ENCODE measurements around the gene ENAH. TPM values are rescaled to one million over a fixed set of nuclear protein-coding genes. Genes with fewer than 3 reads are reported as not detected.

The ENAH gene
- polyA plus RNA-seq, 2 donors, result 6.7 to 6.9 TPM

DNA sequence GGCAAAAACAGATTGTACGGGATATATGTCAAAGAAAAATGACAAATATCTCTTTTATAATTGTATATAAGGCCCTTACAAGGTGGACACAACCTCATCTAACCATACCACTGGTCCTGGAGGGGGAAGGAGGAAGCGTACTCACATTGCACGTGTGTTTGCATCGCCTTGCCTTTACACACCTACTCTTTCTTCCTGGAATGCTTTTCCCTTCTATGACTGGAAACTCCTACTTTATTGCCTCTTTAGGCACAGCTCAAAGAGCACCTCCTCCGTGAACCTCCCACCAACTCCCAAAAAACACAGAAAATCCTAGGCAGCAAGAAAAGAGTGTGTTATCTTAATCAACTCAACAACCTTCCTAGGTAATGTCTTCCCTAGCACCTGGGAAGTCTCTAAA lies 125.3 kb downstream of the ENAH start:
- Histone ChIP-seq H3K4me3 (ENCODE audit: low read depth in 1 of 2, low read length in 2 of 2) (no peak overlapping the region), H3K27ac (ENCODE audit: low read depth in 2 of 2, low read length in 1 of 2) (no peak overlapping the region), H3K9me3 (ENCODE audit: control insufficient read depth in 2 of 2, insufficient read depth in 1 of 2, low read depth in 1 of 2, low read length in 1 of 2) (no peaks in the 10 kb centered on the region), H3K4me1 (ENCODE audit: control insufficient read depth in 2 of 2, insufficient read depth in 2 of 2, low read length in 1 of 2) (no peaks in the 10 kb centered on the region), H3K27me3 (ENCODE audit: control insufficient read depth in 1 of 2, insufficient read depth in 2 of 2, low read length in 2 of 2) (no peaks in the 10 kb centered on the region), H3K36me3 (ENCODE audit: control insufficient read depth in 2 of 2, insufficient read depth in 2 of 2, low read length in 1 of 2) (no peaks in the 10 kb centered on the region)
- whole genome bisulfite sequencing, 2 donors, result 86 to 91% methylated on average over 5 of the region's 5 CpGs

DNA sequence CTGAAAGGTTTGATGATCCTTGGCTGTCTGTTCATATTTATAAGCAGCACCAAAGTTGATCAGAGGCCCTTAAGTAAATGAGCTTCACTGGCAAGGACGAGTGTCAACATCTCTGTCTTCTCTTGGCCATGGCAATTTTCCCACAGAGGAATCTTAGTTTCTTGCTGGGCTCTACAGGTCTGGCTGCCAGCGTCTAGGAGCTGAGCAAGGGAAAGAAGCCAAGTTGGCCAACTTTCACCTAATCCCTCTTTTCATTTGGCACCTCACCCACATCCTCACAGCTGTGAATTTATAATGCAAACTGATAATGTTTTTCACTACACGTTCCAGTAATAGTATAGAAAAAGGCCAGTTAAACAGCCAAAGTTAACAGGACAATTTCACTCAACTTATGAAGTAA lies 126.0 kb downstream of the ENAH start:
- Histone ChIP-seq H3K27ac (ENCODE audit: low read depth in 2 of 2, low read length in 1 of 2) (no peak overlapping the region), H3K27me3 (ENCODE audit: control insufficient read depth in 1 of 2, insufficient read depth in 2 of 2, low read length in 2 of 2) (no peaks in the 10 kb centered on the region), H3K4me1 (ENCODE audit: control insufficient read depth in 2 of 2, insufficient read depth in 2 of 2, low read length in 1 of 2) (no peaks in the 10 kb centered on the region), H3K9me3 (ENCODE audit: control insufficient read depth in 2 of 2, insufficient read depth in 1 of 2, low read depth in 1 of 2, low read length in 1 of 2) (no peaks in the 10 kb centered on the region), H3K4me3 (ENCODE audit: low read depth in 1 of 2, low read length in 2 of 2) (no peak overlapping the region), H3K36me3 (ENCODE audit: control insufficient read depth in 2 of 2, insufficient read depth in 2 of 2, low read length in 1 of 2) (no peaks in the 10 kb centered on the region)
- WGBS, 2 donors, result 14 to 18% methylated on average over 3 of the region's 3 CpGs

DNA sequence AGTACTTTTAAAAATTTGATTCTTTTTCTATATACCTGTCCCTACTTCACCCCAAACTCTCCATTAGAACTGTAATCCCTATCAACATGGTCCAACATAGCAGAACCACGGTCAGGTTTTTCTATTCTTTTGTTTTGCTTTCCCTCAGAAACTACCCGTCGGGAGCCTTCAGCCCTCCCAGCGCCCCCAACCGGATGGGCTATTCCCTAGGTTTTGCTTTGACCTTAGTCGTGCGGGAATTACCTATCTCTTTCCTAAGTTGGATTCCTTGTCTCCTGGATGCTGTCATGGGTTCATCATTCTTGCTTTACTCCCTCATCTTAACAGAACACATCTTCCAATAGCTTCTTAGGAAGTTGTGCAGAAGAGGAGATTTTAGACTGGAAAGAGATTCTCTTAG lies 127.5 kb downstream of the ENAH start:
- Histone ChIP-seq H3K9me3 (ENCODE audit: control insufficient read depth in 2 of 2, insufficient read depth in 1 of 2, low read depth in 1 of 2, low read length in 1 of 2) (no peaks in the 10 kb centered on the region), H3K27ac (ENCODE audit: low read depth in 2 of 2, low read length in 1 of 2) (no peak overlapping the region), H3K4me3 (ENCODE audit: low read depth in 1 of 2, low read length in 2 of 2) (no peak overlapping the region), H3K4me1 (ENCODE audit: control insufficient read depth in 2 of 2, insufficient read depth in 2 of 2, low read length in 1 of 2) (no peaks in the 10 kb centered on the region), H3K36me3 (ENCODE audit: control insufficient read depth in 2 of 2, insufficient read depth in 2 of 2, low read length in 1 of 2) (no peaks in the 10 kb centered on the region), H3K27me3 (ENCODE audit: control insufficient read depth in 1 of 2, insufficient read depth in 2 of 2, low read length in 2 of 2) (no peaks in the 10 kb centered on the region)
- 97% methylated on average over 7 of the region's 7 CpGs for WGBS, 2 donors

DNA sequence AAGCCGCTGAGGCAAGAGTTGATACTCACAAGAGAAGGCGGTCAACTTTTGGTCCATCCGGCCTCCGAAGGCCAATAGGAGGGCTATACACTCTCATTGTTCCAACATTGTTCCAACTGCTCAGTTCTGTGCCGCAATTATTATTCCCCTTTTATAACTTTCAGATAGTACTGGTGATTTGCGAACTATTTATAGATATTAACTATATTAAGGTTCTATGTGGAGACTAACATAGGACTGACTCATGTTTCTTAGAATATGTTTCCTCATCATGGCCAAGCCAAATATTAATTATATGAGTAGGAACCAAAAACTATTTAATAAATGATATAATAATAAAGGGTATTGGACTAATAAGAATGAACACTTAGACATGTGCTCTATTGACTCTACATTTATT lies 128.4 kb downstream of the ENAH start:
- no peaks in the 10 kb centered on the region for H3K27me3 ChIP-seq (ENCODE audit: control insufficient read depth in 1 of 2, insufficient read depth in 2 of 2, low read length in 2 of 2)
- H3K9me3 ChIP-seq (ENCODE audit: control insufficient read depth in 2 of 2, insufficient read depth in 1 of 2, low read depth in 1 of 2, low read length in 1 of 2), result no peaks in the 10 kb centered on the region
- no peak overlapping the region for H3K4me3 ChIP-seq (ENCODE audit: low read depth in 1 of 2, low read length in 2 of 2)
- H3K4me1 ChIP-seq (ENCODE audit: control insufficient read depth in 2 of 2, insufficient read depth in 2 of 2, low read length in 1 of 2), result no peaks in the 10 kb centered on the region
- H3K36me3 ChIP-seq (ENCODE audit: control insufficient read depth in 2 of 2, insufficient read depth in 2 of 2, low read length in 1 of 2), result no peaks in the 10 kb centered on the region
- no peak overlapping the region for H3K27ac ChIP-seq (ENCODE audit: low read depth in 2 of 2, low read length in 1 of 2)
- 90 to 96% methylated on average over 6 of the region's 6 CpGs for WGBS, 2 donors

DNA sequence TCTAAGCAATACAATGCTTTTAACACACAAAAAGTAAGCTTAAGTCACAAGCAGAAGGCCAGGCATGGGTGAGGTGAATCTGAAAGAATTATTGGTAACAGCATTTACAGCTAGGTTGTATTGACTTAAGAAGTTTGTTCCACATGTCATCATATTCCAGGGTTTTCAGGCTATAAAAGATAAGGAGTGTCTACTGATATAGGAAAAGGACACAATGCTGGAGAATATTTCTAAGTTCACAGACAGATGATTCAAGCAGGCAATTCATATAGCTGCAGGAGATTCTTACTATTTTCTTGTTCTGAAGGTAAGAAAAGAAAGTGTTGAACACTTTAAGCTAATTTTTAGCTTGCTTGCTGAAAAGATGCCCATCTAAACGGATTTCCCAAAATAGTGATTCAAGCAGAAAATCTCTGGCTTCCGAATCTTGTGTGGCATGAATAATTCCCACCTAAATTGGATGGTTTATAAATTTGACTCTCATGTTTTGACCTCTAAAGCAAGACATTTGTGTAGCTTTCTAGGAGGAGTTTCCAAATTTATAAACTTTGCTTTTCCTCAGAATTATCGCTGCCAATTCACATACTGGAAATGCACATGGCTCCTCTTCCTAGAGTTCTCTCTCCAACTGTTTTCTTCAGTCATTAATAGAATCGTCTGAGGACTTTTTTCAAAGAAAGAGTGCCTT lies 129.5 kb downstream of the ENAH start:
- H3K27ac ChIP-seq (ENCODE audit: low read depth in 2 of 2, low read length in 1 of 2), result no peak overlapping the region
- 68 to 72% methylated on average over 4 of the region's 4 CpGs for WGBS, 2 donors
- no peaks in the 10 kb centered on the region for H3K27me3 ChIP-seq (ENCODE audit: control insufficient read depth in 1 of 2, insufficient read depth in 2 of 2, low read length in 2 of 2)
- H3K9me3 ChIP-seq (ENCODE audit: control insufficient read depth in 2 of 2, insufficient read depth in 1 of 2, low read depth in 1 of 2, low read length in 1 of 2), result no peaks in the 10 kb centered on the region
- H3K4me1 ChIP-seq (ENCODE audit: control insufficient read depth in 2 of 2, insufficient read depth in 2 of 2, low read length in 1 of 2), result no peaks in the 10 kb centered on the region
- H3K4me3 ChIP-seq (ENCODE audit: low read depth in 1 of 2, low read length in 2 of 2), result no peak overlapping the region
- no peaks in the 10 kb centered on the region for H3K36me3 ChIP-seq (ENCODE audit: control insufficient read depth in 2 of 2, insufficient read depth in 2 of 2, low read length in 1 of 2)

DNA sequence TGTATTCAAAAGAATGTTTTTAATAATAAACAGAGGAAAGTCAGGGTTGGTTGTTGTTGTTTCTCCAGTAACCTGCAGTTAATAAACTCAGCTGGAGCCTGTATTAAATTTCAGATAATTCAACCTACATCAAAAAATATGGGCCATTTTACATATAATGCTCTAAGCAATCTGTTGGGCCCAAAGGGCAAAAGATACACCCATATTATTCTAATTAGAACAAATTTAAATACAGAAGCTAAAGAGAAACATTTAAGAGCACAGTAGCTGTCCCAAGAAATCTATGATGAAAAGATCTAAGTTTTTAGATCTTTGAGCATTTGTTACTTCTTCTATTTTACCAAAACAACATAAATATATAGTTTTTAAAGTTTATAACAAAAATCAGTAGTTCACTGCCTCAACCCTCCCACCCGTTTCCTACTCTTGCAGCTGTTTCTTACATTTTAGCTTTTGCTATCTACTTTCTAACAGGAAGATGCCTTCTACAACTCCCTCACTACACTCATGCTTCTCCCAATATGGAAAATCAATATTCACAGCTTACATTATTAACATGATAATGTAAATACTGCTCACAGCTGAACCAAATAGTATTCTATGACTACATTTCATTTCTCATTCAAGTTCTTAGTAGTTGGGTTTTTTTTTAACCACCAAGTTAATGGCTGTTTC lies 130.2 kb downstream of the ENAH start:
- 80 to 82% methylated on average over 1 of the region's 1 CpG for WGBS, 2 donors
- Histone ChIP-seq H3K36me3 (ENCODE audit: control insufficient read depth in 2 of 2, insufficient read depth in 2 of 2, low read length in 1 of 2) (peaks cover 0 to under 1% of the 10 kb centered on the region in 2 donors), H3K27ac (ENCODE audit: low read depth in 2 of 2, low read length in 1 of 2) (no peak overlapping the region), H3K9me3 (ENCODE audit: control insufficient read depth in 2 of 2, insufficient read depth in 1 of 2, low read depth in 1 of 2, low read length in 1 of 2) (no peaks in the 10 kb centered on the region), H3K4me3 (ENCODE audit: low read depth in 1 of 2, low read length in 2 of 2) (no peak overlapping the region), H3K4me1 (ENCODE audit: control insufficient read depth in 2 of 2, insufficient read depth in 2 of 2, low read length in 1 of 2) (no peaks in the 10 kb centered on the region), H3K27me3 (ENCODE audit: control insufficient read depth in 1 of 2, insufficient read depth in 2 of 2, low read length in 2 of 2) (no peaks in the 10 kb centered on the region)

DNA sequence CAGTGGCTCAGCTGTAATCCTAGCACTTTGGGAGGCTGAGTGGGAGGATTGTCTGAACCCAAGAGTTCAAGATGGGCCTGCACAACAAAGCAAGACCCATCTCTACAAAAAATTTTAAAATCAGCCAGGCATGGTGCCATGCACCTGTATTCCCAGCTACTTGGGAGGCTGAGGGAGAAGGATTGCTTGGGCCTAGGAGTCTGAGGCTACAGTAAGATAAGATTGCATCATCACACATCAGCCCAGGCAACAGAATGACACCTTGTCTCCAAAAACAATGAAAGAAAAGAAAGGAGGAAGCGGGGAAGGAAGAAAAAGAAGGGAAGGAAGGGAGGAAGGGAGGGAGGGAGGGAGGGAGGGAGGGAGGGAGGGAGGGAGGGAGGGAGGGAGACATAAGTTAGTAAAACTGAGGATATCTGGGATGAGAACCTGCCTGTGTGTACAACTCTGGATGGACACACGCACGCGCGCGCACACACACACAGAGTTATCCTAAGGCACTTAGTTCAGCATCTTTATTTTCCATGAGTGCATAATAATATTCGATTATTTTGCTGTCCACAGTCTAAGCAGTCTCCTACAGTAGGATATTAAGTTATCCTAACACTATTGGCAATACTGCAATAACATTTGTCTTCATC lies 132.2 kb downstream of the ENAH start:
- WGBS, 2 donors, result 96% methylated on average over 7 of the region's 7 CpGs
- peaks cover 0 to 2% of the 10 kb centered on the region in 2 donors for H3K36me3 ChIP-seq (ENCODE audit: control insufficient read depth in 2 of 2, insufficient read depth in 2 of 2, low read length in 1 of 2)
- H3K9me3 ChIP-seq (ENCODE audit: control insufficient read depth in 2 of 2, insufficient read depth in 1 of 2, low read depth in 1 of 2, low read length in 1 of 2), result no peaks in the 10 kb centered on the region

DNA sequence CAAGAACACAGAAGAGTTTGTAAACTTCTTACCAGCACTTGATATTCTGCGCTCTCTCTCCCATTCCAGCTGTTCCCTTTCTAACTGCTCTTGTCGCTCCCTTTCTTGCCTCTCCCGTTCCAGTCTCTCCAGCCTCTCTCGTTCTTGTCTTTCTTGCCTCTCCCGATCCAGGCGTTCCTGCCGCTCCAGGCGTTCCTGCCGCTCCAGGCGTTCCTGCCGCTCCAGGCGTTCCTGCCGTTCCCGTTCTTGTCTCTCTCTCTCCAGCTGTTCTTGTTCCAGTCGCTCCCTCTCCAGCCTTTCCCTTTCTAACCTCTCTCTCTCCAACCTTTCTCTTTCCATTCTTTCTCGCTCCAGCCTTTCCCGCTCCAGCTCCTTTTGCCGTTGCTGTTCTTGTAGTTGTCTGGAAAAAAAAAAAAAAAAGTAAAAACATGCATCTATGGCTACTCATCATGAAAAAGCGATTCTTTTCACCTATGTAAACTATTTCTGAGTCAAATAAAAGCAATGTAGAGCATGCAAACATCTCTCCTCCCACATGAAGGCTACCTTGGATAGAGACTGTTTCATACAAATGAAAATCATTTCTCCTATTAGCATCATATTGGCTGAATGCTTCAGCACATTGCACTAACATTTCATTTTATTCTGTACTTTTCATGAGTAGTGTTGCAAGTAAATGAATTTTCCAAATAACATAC lies 133.6 kb downstream of the ENAH start:
- Histone ChIP-seq H3K27ac (ENCODE audit: low read depth in 2 of 2, low read length in 1 of 2) (no peak overlapping the region), H3K4me1 (ENCODE audit: control insufficient read depth in 2 of 2, insufficient read depth in 2 of 2, low read length in 1 of 2) (no peaks in the 10 kb centered on the region), H3K9me3 (ENCODE audit: control insufficient read depth in 2 of 2, insufficient read depth in 1 of 2, low read depth in 1 of 2, low read length in 1 of 2) (no peaks in the 10 kb centered on the region), H3K27me3 (ENCODE audit: control insufficient read depth in 1 of 2, insufficient read depth in 2 of 2, low read length in 2 of 2) (no peaks in the 10 kb centered on the region), H3K36me3 (ENCODE audit: control insufficient read depth in 2 of 2, insufficient read depth in 2 of 2, low read length in 1 of 2) (peaks cover 0 to 2% of the 10 kb centered on the region in 2 donors), H3K4me3 (ENCODE audit: low read depth in 1 of 2, low read length in 2 of 2) (no peak overlapping the region)
- 87 to 88% methylated on average over 19 of the region's 19 CpGs for WGBS, 2 donors

More for the DNA sequence above, 132.2 kb downstream of the ENAH start:
- Histone ChIP-seq H3K27ac (ENCODE audit: low read depth in 2 of 2, low read length in 1 of 2) (no peak overlapping the region), H3K27me3 (ENCODE audit: control insufficient read depth in 1 of 2, insufficient read depth in 2 of 2, low read length in 2 of 2) (no peaks in the 10 kb centered on the region), H3K4me3 (ENCODE audit: low read depth in 1 of 2, low read length in 2 of 2) (no peak overlapping the region), H3K4me1 (ENCODE audit: control insufficient read depth in 2 of 2, insufficient read depth in 2 of 2, low read length in 1 of 2) (no peaks in the 10 kb centered on the region)

DNA sequence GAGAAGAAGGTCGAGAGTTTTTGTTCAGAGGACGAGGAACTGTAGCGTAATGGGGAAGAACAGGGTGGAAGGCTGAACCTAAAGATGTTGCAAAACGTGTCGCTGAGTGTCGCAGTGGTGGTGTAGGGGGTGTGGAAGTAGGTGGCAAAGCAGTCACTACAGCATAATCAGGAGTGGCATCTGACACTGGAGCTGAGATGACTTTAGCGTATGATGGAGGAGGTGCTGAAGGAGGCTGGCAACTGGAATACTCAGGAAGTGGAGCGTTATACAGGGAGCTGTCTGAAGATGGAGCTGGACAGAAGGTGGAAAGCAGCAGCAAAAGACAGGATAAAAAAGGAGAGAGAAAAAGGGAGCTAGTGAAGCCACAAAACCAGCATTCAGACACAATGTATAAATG lies 135.2 kb downstream of the ENAH start:
- no peak overlapping the region for H3K27ac ChIP-seq (ENCODE audit: low read depth in 2 of 2, low read length in 1 of 2)
- WGBS, 2 donors, result 87 to 88% methylated on average over 8 of the region's 8 CpGs

More for the DNA sequence above, 135.2 kb downstream of the ENAH start:
- H3K4me1 ChIP-seq (ENCODE audit: control insufficient read depth in 2 of 2, insufficient read depth in 2 of 2, low read length in 1 of 2), result no peaks in the 10 kb centered on the region
- H3K4me3 ChIP-seq (ENCODE audit: low read depth in 1 of 2, low read length in 2 of 2), result no peak overlapping the region
- no peaks in the 10 kb centered on the region for H3K9me3 ChIP-seq (ENCODE audit: control insufficient read depth in 2 of 2, insufficient read depth in 1 of 2, low read depth in 1 of 2, low read length in 1 of 2)
- H3K27me3 ChIP-seq (ENCODE audit: control insufficient read depth in 1 of 2, insufficient read depth in 2 of 2, low read length in 2 of 2), result no peaks in the 10 kb centered on the region
- peaks cover 0 to 2% of the 10 kb centered on the region in 2 donors for H3K36me3 ChIP-seq (ENCODE audit: control insufficient read depth in 2 of 2, insufficient read depth in 2 of 2, low read length in 1 of 2)

Data from esophagus (tissue), 2 donors.